ENCODE measurements around the gene KRCC1.

GRCh38 chr2:88099798-88100488 lies 44.4 kb upstream of the KRCC1 start:
- TF ChIP-seq POLR2AphosphoS5 (IDR thresholded peaks at IDR 0.05; ENCODE audit: low read depth, low read length) (no peak), POLR2A (IDR thresholded peaks at IDR 0.05; ENCODE audit: low read depth, low read length) (no peak), TAF1 (IDR thresholded peaks at IDR 0.05; ENCODE audit: low read depth, low read length) (no peak), SPI1 (IDR thresholded peaks at IDR 0.05; ENCODE audit: low read depth, low read length) (no peak)

All from GM12891 (cell line).